GM15510 (cell line): ENCODE data around the gene MCAT.
A peak's percentile ranks its signal among the peaks of the same experiment; 100 is the strongest.

Experiments used
- POLR2A ChIP-seq: IDR thresholded peaks from 3 replicates; pipeline ENCODE4 v1.6.1; 2011; ENCODE audit warnings: borderline replicate concordance; ENCODE audit not compliant: insufficient read length; ENCODE audit errors: extremely low read depth

The MCAT gene

DNA sequence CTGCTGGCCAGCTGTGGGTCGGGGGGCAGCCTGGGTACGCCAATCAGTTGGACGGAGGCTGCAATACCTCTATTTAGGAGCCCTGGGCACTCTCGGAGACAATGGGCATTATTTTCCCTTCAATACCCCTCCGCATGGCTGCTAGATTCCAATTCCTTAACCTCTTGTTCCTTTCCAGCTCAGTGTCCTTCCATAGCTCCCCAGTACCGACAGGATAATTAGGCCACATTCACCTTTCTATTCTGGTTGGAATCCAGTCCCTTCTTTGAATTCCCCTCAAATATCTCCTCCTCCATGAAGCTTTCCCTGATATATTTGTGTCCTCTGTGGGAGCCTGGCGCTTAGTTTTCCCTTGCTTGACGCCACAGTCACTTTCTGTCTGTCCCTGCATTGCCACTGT is 36.9 kb downstream of the MCAT start:
- no peak for TF ChIP-seq POLR2A

DNA sequence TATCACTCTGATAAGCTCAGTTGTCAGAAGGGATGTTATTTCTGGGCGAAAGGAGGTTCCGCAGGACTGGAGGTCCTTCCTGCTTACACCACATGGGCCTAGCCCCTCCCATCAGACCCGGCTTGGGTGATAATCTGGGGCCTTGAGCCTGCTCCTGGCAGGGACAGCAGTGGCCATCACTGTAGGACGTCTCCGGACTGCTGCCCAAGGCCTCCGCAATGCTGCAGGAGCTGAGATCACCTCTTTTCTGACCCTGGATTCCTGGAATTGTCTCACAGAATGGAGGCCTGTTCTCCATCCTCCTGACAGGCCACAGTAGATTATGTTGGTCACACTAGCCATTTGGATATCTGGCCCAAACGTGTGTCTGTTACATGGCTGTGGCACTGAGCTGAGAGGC is 41.9 kb downstream of the MCAT start:
- TF ChIP-seq POLR2A = no peak

DNA sequence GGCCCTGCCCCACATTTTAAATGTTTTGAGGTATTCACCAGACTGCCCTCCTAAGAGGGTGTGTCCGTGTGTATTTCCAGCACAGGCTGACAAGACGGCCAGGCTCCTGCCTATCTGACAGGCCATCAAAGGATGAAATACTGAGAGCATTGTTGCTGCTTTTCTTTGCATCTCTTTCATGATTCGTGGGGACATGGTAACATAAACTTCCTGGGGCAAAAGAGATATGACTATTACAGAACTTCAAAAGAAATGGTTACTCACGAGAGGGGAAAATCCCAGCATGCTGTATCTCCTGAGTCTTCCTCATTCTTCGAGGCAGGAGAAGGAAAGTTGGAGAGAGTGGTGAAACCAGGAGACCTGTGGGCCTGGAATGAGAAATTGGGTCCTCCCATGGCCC is 43.0 kb downstream of the MCAT start:
- no peak for TF ChIP-seq POLR2A

DNA sequence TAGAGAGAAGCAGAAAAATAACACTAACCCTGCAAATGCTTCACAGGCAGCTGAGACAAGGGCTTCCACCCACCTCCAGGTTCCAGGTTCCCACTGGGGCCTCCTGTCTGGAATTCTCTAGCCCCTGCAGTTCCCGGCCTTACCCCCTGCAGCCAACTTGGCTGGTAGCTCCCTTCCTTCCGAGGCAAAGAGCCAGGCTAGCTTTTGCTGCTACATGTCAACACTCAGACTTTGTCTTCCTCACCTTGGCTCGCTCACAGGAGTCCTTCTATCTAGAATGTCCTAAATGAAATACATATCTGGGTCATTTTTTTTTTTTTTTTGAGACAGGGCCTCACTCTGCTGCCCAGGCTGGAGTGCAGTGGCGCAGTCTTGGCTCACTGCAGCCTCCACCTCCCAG is 44.1 kb downstream of the MCAT start:
- TF ChIP-seq POLR2A = no peak

GRCh38 chr22:43098356-43098755 is 44.8 kb downstream of the MCAT start:
- no peak for TF ChIP-seq POLR2A

- no peak for TF ChIP-seq POLR2A
These were observed 46.8 kb downstream of the MCAT start for GRCh38 chr22:43096420-43096819.

DNA sequence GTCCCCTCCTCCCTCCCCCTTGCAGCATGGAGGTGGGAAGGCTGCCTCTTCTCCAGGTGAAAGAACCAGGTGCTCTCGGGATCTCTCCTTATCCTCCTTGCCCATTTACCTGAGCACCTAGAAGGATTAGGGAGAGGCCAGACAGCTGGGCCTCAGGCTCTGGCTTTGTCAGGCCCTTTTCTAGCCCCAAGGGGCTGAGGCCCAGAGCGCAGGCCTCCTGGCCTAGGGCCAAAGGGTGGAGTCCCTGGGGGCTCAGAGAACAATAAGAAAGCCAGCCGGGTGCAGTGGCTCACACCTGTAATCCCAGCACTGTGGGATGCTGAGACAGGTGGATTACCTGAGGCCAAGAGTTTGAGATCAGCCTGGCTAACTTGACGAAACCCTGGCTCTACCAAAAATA is 48.6 kb downstream of the MCAT start:
- TF ChIP-seq POLR2A = no peak

GRCh38 chr22:43094085-43094484 is 49.1 kb downstream of the MCAT start:
- no peak for TF ChIP-seq POLR2A

DNA sequence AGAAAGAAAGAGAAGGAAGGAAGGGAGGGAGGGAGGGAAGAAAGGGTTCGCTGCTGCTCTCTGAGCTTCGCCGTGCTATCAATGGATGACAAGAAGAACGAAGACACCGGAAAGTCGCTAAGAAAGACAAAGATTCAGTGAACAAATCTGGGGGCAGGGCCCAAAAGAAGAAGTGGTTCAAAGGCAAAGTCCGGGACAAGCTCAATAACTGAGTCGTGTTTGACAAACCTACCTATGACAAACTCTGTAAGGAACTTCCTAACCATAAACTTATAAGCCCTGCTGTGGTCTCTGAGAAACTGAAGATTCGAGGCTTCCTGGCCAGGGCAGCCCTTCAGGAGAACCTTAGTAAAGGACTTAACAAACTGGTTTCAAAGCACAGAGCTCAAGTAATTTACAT is 51.1 kb downstream of the MCAT start:
- TF ChIP-seq POLR2A = no peak

DNA sequence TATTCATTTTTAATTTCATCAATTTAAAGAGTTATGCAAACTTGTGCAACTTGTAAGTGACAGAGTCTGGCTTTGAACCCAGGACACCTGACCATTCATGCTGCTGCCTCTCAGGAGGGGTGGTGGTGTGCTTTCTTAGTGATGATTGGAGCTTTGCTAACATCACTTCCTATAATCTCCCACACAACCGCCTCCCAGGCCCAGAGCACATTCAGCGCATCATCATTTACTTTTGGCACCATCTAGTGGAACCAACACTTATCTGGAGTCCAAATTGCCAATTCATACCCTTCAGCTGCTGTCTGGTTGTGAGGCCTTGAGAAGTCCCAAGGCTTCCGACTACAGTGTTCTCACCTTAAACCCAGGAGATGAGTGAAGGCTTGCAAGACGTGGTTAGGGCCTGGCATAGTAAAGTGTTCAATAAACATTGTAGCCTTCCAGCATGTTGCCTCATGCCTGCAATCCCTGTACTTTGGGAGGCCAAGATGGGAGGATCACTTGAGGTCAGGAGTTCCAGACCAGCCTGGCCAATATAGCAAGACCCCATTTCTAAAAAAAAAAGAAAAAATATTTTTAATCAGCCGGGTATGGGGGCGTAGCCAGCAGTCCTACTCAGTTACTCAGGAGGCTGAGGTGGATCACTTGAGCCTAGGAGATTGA is 52.9 kb downstream of the MCAT start:
- TF ChIP-seq POLR2A = no peak

DNA sequence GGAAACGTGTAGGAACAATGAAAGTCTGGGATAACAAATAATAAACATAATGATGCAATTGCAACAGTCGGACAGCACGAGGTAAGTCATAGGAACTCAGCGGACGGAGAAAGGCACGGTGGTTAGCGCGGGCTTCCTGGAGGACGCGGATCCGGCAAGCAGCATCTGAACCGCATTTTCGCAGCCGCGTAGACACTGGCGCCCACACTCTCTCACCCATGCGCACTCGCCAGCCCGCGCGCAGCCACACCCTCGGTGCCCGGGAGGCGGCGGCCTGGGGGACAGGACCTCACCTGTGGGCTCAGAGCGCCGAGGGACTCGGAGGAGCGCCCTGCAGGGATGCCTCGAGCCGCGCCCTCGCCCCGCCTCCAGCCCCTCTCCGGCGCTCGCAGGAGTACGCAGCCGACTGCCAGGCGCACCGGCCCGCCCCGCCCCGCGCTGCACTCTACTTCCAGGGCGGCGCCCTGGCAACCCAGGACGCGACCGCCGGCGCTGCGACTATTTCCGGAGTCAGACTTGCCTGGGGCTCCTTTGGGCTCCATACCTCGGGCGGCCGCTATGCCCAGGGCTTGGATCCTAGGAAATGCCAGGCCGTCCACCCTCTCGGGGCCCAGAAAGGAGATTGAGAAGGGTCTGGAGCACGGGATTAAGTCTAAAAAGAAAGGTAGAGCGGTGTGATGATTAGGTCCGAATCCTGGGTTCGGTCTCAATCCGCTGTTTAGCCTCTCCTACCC is 54.0 kb downstream of the MCAT start, which contains the start of gene TTLL1:
Gene TTLL1 (minus strand): TSS at position 408 of the 734 bp plus-strand sequence. CDS start 13,805 bp downstream, outside the sequence.
- TF ChIP-seq POLR2A = peak; percentile 71

- TF ChIP-seq POLR2A = no peak
These were observed 54.6 kb downstream of the MCAT start for GRCh38 chr22:43088627-43088983.

GRCh38 chr22:43085658-43086606 is 57.3 kb downstream of the MCAT start:
- no peak for TF ChIP-seq POLR2A
